Spleen (tissue), 13 donors: ENCODE measurements around the gene SLC22A9. TPM values are rescaled to one million over a fixed set of nuclear protein-coding genes. Genes with fewer than 3 reads are reported as not detected.
"Not testable (repeated sequence)": the region's sequence is repeated elsewhere in the genome, so short reads cannot be mapped to it uniquely, and the experiment has no call there.

Experiments
- DNase-seq: peaks from one replicate; pipeline ENCODE4 v3.0.0-alpha.2; 2020
- H3K27ac ChIP-seq, 8 donors: fragments of 200-600 bp; sonication (generic) in 7 of 8; 1 replicate in 4 of 8; 2 replicates in 4 of 8; pipeline versions ENCODE4 v1.5.0 to v1.8.0; 2016 to 2021; ENCODE audit warnings: inconsistent platforms in 4 of 8, mild to moderate bottlenecking in 4 of 8, moderate library complexity in 1 of 8
- H3K27me3 ChIP-seq, 7 donors: fragments of 200-600 bp; sonication (generic) in 6 of 7; replicated peaks in 1 of 7; 1 replicate in 4 of 7; 2 replicates in 3 of 7; pipeline versions ENCODE4 v1.5.0 to v1.8.0; 2016 to 2021; ENCODE audit warnings: inconsistent platforms in 3 of 7, mild to moderate bottlenecking in 1 of 7
- H3K36me3 ChIP-seq, 6 donors: fragments of 200-600 bp; sonication (generic) in 5 of 6; 1 replicate in 4 of 6; 2 replicates in 2 of 6; pipeline versions ENCODE4 v1.5.0 to v1.8.0; 2016 to 2021; ENCODE audit warnings: inconsistent platforms in 2 of 6
- H3K4me1 ChIP-seq, 6 donors: fragments of 200-600 bp; sonication (generic) in 5 of 6; 1 replicate in 3 of 6; 2 replicates in 3 of 6; pipeline versions ENCODE4 v1.5.0 to v1.8.0; 2016 to 2021; ENCODE audit warnings: inconsistent platforms in 3 of 6
- H3K4me3 ChIP-seq, 8 donors: fragments of 200-600 bp; sonication (generic) in 7 of 8; 1 replicate in 4 of 8; 2 replicates in 4 of 8; pipeline versions ENCODE4 v1.5.0 to v1.8.0; 2016 to 2021; ENCODE audit warnings: inconsistent platforms in 4 of 8, mild to moderate bottlenecking in 4 of 8, moderate library complexity in 2 of 8
- H3K9me3 ChIP-seq, 8 donors: fragments of 200-600 bp; sonication (generic) in 7 of 8; 1 replicate in 4 of 8; 2 replicates in 4 of 8; pipeline versions ENCODE4 v1.5.0 to v1.8.0; 2016 to 2021; ENCODE audit warnings: inconsistent platforms in 4 of 8
- POLR2A ChIP-seq, 3 donors: fragments of 450-650 bp; IDR thresholded peaks; one replicate each; pipeline ENCODE4 v1.5.1; 2017; ENCODE audit warnings: antibody characterized with exemption in 3 of 3, mild to moderate bottlenecking in 1 of 3
- POLR2AphosphoS5 ChIP-seq, 3 donors: sonication (generic); formaldehyde crosslinking; IDR thresholded peaks; one replicate each; pipeline ENCODE4 v1.5.1; 2017; ENCODE audit warnings: antibody characterized with exemption in 3 of 3
- WGBS, 5 donors: extraction: QIAGEN DNeasy Blood & Tissue Kit in 3 of 5; methylation state at CpG; one replicate each; pipeline versions ENCODE4 v1.1.5 to v1.1.7; 2013 to 2018; 5-methylcytosine and 5-hydroxymethylcytosine counted together
- intact Hi-C: fragments of 100-400 bp; cut with DNase I; formaldehyde crosslinking; loops from one replicate; pipeline ENCODE4 v1.15.0; 2023; ENCODE audit warnings: low total_unique reads
- long read RNA-seq, 2 donors: transcript quantifications; one replicate each; lab custom pipeline, GENCODE V29; 2026
- polyA plus RNA-seq, 3 donors: library from polyadenylated mRNA; stranded (reverse); fragments of 200-250 nt; gene quantifications; one replicate each; pipeline ENCODE4 v1.2.1, GENCODE V29; 2013
- total RNA-seq, 7 donors: library from RNA; depleted of rRNA in 3 of 7; stranded (reverse); fragments of >200 nt in 3 of 7; fragmentation: NEBNext Ultra II Directional in 4 of 7; extraction: Animal tissue kit (Norgen Biotek cat#: 25700) in 4 of 7; gene quantifications; one replicate each; pipeline versions ENCODE4 v1.1.0 to v1.2.1, GENCODE V29; 2016 to 2021
- TF ChIP-seq, protein P1 (sequence below), 11 experiments: fragments of 200-600 bp in 7 of 11; fragments of 450-650 bp in 4 of 11; sonication (generic) in 4 of 11; IDR thresholded peaks in 8 of 11; conservative IDR thresholded peaks in 3 of 11; 1 replicate in 7 of 11; 2 replicates in 4 of 11; pipeline versions ENCODE4 v1.4.0 to v1.8.0; 2016 to 2021; ENCODE audit warnings: antibody characterized with exemption in 11 of 11, inconsistent platforms in 4 of 11, mild to moderate bottlenecking in 1 of 11
- donor health status: healthy with polysubstance abuse.
- donor health status: DM: no; HTN: no; CAD: no; lungs with moderate emphysema.
- donor health status: DM: no; HTN: no; CAD: no.
- donor health status: Bipolar disorder and iron deficiency.
- donor health status: healthy.
- donor health status: DM: no; HTN: no; CAD: no.
- donor health status: DM: yes; HTN: yes; CAD: no.

SLC22A9 gene
- total RNA-seq, result not detected
- under 1 TPM in 1 of 3 donors, not detected in 2; 0.06 TPM for polyA plus RNA-seq
- long read RNA-seq, donor 1, result 0 reads
- long read RNA-seq, donor 2, result 0 reads

DNA sequence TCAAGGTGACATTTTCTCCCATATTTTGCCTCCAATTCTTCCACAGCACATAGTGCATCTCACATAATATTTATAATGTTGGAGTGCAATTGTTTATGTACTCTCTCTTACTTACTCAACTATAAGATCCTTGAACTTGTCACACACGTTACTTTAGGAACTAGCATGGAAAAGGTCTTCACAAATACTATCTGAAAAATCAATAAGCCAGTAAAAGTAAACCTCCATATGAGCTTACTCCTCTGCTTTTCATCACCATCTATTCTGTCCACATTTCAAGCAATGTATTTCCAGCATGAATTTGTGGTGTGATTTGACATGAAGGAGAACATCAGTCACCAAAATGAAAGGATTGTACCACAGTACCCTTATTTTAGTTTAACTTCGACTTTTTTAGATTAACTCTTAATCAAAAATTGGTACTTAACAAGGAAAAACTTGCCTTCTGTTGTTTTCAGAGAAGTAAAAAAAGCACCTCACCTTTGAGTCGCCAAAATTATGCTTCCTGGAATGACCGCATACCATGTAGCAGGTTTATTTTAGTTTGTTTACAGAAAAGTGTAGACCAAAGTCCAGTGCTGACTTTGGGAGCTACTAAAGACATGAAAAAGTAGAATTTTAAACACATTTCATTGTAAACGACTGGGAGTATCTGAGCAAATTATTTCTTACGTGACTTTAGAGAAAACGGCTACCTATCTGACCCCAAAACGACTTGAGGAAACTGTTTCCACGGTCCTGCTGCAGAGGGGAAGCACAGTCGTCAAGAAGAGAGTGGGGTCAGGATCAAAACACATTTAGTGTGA lies at the start of gene SLC22A9:
SLC22A9 (plus strand) TSS at position 621 of the 806 bp plus-strand sequence. CDS start 272 bp downstream, outside the sequence.
- Histone ChIP-seq H3K36me3 (no peaks in the 10 kb centered on the region), H3K4me1 (no peaks in the 10 kb centered on the region), H3K27ac (no peak within 1 kb of the TSS), H3K27me3 (peaks cover 0 to 24% (median 0%) of the 10 kb centered on the region in 7 donors), H3K9me3 (peaks cover 0 to 12% (median 0%) of the 10 kb centered on the region in 8 donors), H3K4me3 (no peak within 1 kb of the TSS)
- 60 to 74% (median 70%) methylated on average over 10 of the region's 10 CpGs for WGBS, 5 donors
- TF ChIP-seq, protein P1, sequence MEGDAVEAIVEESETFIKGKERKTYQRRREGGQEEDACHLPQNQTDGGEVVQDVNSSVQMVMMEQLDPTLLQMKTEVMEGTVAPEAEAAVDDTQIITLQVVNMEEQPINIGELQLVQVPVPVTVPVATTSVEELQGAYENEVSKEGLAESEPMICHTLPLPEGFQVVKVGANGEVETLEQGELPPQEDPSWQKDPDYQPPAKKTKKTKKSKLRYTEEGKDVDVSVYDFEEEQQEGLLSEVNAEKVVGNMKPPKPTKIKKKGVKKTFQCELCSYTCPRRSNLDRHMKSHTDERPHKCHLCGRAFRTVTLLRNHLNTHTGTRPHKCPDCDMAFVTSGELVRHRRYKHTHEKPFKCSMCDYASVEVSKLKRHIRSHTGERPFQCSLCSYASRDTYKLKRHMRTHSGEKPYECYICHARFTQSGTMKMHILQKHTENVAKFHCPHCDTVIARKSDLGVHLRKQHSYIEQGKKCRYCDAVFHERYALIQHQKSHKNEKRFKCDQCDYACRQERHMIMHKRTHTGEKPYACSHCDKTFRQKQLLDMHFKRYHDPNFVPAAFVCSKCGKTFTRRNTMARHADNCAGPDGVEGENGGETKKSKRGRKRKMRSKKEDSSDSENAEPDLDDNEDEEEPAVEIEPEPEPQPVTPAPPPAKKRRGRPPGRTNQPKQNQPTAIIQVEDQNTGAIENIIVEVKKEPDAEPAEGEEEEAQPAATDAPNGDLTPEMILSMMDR (IDR thresholded peaks at IDR 0.05 in 8 of 11, conservative IDR thresholded peaks at IDR 0.05 in 3 of 11), result no peak
- TF ChIP-seq POLR2AphosphoS5 (IDR thresholded peaks at IDR 0.05) (no peak), POLR2A (IDR thresholded peaks at IDR 0.05) (no peak)
- intact Hi-C loops, result no loop called here
- DNase-seq, result no peak

DNA sequence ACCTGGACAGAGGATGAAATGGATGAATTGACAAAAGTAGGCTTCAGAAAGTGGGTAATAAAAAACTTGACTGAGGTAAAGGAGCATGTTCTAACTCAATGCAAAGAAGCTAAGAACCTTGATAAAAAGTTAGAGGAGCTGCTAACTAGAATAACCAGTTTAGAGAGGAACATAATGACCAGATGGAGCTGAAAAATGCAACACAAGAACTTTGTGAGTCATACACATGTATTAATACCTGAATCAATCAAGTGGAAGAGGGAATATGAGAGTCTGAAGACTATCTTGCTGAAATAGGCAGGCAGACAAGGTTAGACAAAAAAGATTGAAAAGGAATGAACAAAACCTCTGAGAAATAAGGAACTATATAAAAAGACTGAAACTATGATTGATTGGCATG lies 47.9 kb upstream of the SLC22A9 start:
- no peak for TF ChIP-seq POLR2A (IDR thresholded peaks at IDR 0.05)
- TF ChIP-seq POLR2AphosphoS5 (IDR thresholded peaks at IDR 0.05), result no peak
- TF ChIP-seq, protein P1 (IDR thresholded peaks at IDR 0.05 in 8 of 11, conservative IDR thresholded peaks at IDR 0.05 in 3 of 11), result no peak
- intact Hi-C loops, result no loop called here
- no peak overlapping the region for H3K4me3 ChIP-seq
- no peaks in the 10 kb centered on the region for H3K27me3 ChIP-seq
- no peak for DNase-seq
- H3K36me3 ChIP-seq, result no peaks in the 10 kb centered on the region
- no peaks in the 10 kb centered on the region for H3K4me1 ChIP-seq
- H3K9me3 ChIP-seq, result peaks cover 0 to 34% (median 22%) of the 10 kb centered on the region in 8 donors
- H3K27ac ChIP-seq, result no peak overlapping the region

DNA sequence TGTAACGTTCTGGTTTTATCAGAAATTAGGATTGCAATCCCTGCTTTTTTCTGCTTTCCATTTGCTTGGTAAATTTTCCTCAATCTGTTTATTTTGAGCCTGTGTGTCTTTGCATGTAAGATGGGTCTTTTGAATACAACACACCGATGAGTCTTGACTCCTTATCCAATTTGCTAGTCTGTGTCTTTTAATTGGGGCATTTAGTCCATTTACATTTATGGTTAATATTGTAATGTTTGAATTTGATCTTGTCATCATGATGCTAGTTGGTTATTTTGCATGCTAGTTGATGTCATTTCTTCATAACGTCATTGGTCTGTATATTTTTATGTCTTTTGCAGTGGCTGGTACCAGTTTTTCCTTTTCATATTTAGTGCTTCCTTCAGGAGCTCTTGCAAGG lies 34.5 kb upstream of the SLC22A9 start:
- H3K27ac ChIP-seq, intact Hi-C loops, H3K4me3 ChIP-seq, H3K4me1 ChIP-seq, DNase-seq, H3K36me3 ChIP-seq: not testable (repeated sequence)
- 73 to 84% (median 77%) methylated on average over 3 of the region's 3 CpGs for WGBS, 5 donors
- H3K9me3 ChIP-seq, result peaks cover 0 to 21% (median 4%) of the 10 kb centered on the region in 8 donors
- H3K27me3 ChIP-seq, result peaks cover 0 to 19% (median 0%) of the 10 kb centered on the region in 7 donors

DNA sequence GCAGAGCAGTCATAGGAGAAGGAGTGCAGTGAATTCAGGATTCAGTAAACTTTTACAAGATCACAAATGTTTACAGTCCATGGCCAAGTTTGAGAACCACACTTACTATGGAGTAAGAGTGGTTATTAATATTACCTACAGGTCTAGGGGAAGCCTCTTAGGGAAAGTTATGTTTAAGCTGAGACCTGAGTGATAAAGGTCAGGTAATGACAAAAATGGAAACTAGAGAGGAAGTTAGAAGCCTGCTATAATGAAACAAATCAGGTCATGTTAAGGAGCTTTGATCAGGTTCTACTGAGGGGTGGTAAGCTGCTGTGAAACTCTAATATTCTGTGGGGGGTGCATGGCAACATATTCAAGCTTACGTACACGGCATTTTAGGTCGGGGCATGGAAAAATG lies 32.5 kb upstream of the SLC22A9 start:
- no peak for DNase-seq
- no peaks in the 10 kb centered on the region for H3K4me1 ChIP-seq
- H3K27me3 ChIP-seq, result peaks cover 0 to 19% (median 0%) of the 10 kb centered on the region in 7 donors
- H3K27ac ChIP-seq, result no peak overlapping the region
- 91 to 98% (median 94%) methylated on average over 3 of the region's 3 CpGs for WGBS, 5 donors
- no peak overlapping the region for H3K4me3 ChIP-seq
- TF ChIP-seq, protein P1 (IDR thresholded peaks at IDR 0.05 in 8 of 11, conservative IDR thresholded peaks at IDR 0.05 in 3 of 11), result no peak
- TF ChIP-seq POLR2AphosphoS5 (IDR thresholded peaks at IDR 0.05) (no peak), POLR2A (IDR thresholded peaks at IDR 0.05) (no peak)
- H3K9me3 ChIP-seq, result peaks cover 0 to 18% (median 4%) of the 10 kb centered on the region in 8 donors
- intact Hi-C loops, result no loop called here
- no peaks in the 10 kb centered on the region for H3K36me3 ChIP-seq
